Posterior vena cava (tissue), 2 donors: Measurements from ENCODE around the gene TTLL1. TPM values are rescaled to one million over a fixed set of nuclear protein-coding genes. Genes with fewer than 3 reads are reported as not detected.
"Not testable (repeated sequence)": the region's sequence is repeated elsewhere in the genome, so short reads cannot be mapped to it uniquely, and the experiment has no call there.

Experiments
- DNase-seq: peaks from one replicate; pipeline ENCODE4 v3.0.0-alpha.2; 2020; ENCODE audit warnings: low spot score
- intact Hi-C, 2 donors: fragments of 100-400 bp; cut with DNase I; formaldehyde crosslinking; loops; one replicate each; pipeline versions ENCODE4 v1.14.1 to v1.14.2; 2022 to 2023
- total RNA-seq, 2 donors: library from RNA; stranded (reverse); fragmentation: NEBNext Ultra II Directional; extraction: Animal tissue kit (Norgen Biotek cat#: 25700); gene quantifications; one replicate each; pipeline ENCODE4 v1.2.1, GENCODE V29; 2021
- donor health status: DM: yes; HTN: yes; CAD: no.
- donor health status: DM: yes; HTN: yes; CAD: no.

TTLL1 gene
- total RNA-seq, 2 donors from 2014 or later: 5.0 to 7.2 TPM

- DNase-seq: no peak
- intact Hi-C loops: no loop called here
Observed at GRCh38 chr22:43113526-43114251, 24.5 kb upstream of the TTLL1 start.

GRCh38 chr22:43110927-43111623 is 21.9 kb upstream of the TTLL1 start:
- intact Hi-C loops: no loop called here
- no peak for DNase-seq

GRCh38 chr22:43110444-43110926 is 21.3 kb upstream of the TTLL1 start, which contains the start of gene BIK:
Gene BIK, plus strand, starts transcription at chr22:43110750. Its CDS starts 13,273 bp downstream, at chr22:43124023.
- intact Hi-C loops: no loop called here
- DNase-seq: peak; percentile 83

- intact Hi-C loops: no loop called here
- no peak for DNase-seq
Observed at GRCh38 chr22:43109921-43110443, 20.8 kb upstream of the TTLL1 start.

GRCh38 chr22:43109511-43109910 is 20.3 kb upstream of the TTLL1 start:
- no peak for DNase-seq
- intact Hi-C loops: no loop called here

GRCh38 chr22:43106302-43106701 is 17.1 kb upstream of the TTLL1 start:
- intact Hi-C loops: no loop called here
- DNase-seq: no peak

- DNase-seq, intact Hi-C loops: not testable (repeated sequence)
Observed at GRCh38 chr22:43104950-43105349, 15.8 kb upstream of the TTLL1 start.

GRCh38 chr22:43104056-43104625 is 14.9 kb upstream of the TTLL1 start:
- intact Hi-C loops, DNase-seq: not testable (repeated sequence)

GRCh38 chr22:43101306-43101705 is 12.1 kb upstream of the TTLL1 start:
- no peak for DNase-seq
- intact Hi-C loops: no loop called here

GRCh38 chr22:43100225-43100624 is 11.0 kb upstream of the TTLL1 start:
- intact Hi-C loops: no loop called here
- no peak for DNase-seq

GRCh38 chr22:43099095-43099494 is 9.9 kb upstream of the TTLL1 start:
- intact Hi-C loops: no loop called here
- DNase-seq: no peak

GRCh38 chr22:43098356-43098755 is 9.2 kb upstream of the TTLL1 start:
- intact Hi-C loops: no loop called here
- no peak for DNase-seq

- intact Hi-C loops: no loop called here
Observed at GRCh38 chr22:43096420-43096819, 7.2 kb upstream of the TTLL1 start.

GRCh38 chr22:43094551-43094950 is 5.4 kb upstream of the TTLL1 start:
- no peak for DNase-seq
- intact Hi-C loops: no loop called here

More at GRCh38 chr22:43096420-43096819, 7.2 kb upstream of the TTLL1 start:
- DNase-seq: no peak

- intact Hi-C loops: no loop called here
- no peak for DNase-seq
Observed at GRCh38 chr22:43094085-43094484, 4.9 kb upstream of the TTLL1 start.

GRCh38 chr22:43092085-43092484 is 2.9 kb upstream of the TTLL1 start:
- no peak for DNase-seq
- intact Hi-C loops: no loop called here

- DNase-seq: peak; percentile 86
Observed at GRCh38 chr22:43090130-43090789, 1.1 kb upstream of the TTLL1 start.

GRCh38 chr22:43088627-43088983 is 586 bp downstream of the TTLL1 start:
- no peak for DNase-seq
- intact Hi-C loops: no loop called here

More at GRCh38 chr22:43090130-43090789, 1.1 kb upstream of the TTLL1 start:
- intact Hi-C loops: no loop called here
